DMS114 treated with DMSO at 0.1 percent for 48 hours (cell line): ENCODE results near the gene PACSIN1.

Experiments used
- DNase-seq: peaks from one replicate; lab custom pipeline; 2025; ENCODE audit not compliant: unreplicated experiment; lab: John Stamatoyannopoulos, UW

The PACSIN1 gene, protein sequence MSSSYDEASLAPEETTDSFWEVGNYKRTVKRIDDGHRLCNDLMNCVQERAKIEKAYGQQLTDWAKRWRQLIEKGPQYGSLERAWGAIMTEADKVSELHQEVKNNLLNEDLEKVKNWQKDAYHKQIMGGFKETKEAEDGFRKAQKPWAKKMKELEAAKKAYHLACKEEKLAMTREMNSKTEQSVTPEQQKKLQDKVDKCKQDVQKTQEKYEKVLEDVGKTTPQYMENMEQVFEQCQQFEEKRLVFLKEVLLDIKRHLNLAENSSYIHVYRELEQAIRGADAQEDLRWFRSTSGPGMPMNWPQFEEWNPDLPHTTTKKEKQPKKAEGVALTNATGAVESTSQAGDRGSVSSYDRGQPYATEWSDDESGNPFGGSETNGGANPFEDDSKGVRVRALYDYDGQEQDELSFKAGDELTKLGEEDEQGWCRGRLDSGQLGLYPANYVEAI

GRCh38 chr6:34465531-34466241, at the start of gene PACSIN1:
PACSIN1 (plus strand) TSS chr6:34466076; CDS start chr6:34526306, 60,230 bp downstream.
- no peak for DNase-seq

DNA sequence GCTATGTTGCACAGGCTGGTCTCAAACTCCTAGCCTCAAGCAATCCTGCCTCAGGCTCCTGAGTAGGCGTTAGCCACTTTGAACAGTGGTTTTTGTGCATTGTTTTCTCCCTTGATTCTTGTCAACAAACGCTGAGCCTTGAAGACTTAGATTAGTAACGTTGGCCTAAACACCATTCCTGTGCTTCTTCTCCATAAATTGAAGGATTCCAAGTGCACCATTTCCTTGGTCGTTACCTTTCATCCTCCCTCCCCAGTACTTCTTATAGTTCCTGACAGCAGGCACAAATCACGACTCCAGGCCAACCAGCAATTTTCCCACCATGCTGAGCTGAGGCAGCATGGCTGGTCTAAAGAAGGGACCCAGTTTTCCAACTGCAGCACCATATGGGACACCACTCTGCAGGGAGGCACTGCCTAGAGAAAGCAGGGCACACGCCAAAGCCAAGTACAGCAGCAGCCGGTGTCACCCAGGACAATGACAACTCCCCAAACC, 49.0 kb upstream of the PACSIN1 start:
- DNase-seq: peak; percentile 53

DNA sequence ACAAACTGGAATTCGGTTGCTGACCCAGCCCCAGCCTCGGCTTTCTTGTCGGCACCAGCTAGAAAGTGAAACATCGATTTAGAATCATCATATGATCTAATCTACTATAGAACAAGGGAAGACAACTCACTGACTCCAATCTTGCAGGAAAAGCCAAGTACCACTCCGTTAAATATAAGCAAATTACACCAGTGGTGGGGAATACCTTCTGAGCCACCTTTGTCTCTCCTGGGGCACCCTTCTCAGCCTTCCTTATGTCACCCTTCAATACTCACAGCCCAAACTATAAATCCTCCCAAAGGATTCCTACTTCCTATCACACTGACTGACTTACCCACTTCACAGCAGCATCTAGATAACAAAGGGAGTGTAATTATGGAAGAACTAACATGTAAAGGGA, 47.5 kb upstream of the PACSIN1 start:
- no peak for DNase-seq

DNA sequence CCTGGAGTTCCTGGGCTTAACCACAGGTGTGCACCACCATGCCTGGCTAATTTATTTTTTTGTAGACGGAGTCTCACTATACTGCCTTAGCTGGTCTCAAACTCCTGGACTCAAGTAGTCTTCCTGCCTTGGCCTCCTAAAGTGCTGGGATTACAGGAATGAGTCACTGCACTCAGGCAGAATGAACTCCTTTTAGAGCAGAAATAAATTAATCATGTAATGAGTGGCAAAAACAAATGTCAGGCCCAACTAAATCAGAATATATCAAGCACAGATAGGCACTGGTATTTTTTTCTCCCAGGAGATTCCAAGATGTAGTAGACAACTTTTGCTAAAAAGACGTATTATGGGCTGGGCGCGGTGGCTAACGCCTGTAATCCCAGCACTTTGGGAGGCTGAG, 42.6 kb upstream of the PACSIN1 start:
- no peak for DNase-seq

DNA sequence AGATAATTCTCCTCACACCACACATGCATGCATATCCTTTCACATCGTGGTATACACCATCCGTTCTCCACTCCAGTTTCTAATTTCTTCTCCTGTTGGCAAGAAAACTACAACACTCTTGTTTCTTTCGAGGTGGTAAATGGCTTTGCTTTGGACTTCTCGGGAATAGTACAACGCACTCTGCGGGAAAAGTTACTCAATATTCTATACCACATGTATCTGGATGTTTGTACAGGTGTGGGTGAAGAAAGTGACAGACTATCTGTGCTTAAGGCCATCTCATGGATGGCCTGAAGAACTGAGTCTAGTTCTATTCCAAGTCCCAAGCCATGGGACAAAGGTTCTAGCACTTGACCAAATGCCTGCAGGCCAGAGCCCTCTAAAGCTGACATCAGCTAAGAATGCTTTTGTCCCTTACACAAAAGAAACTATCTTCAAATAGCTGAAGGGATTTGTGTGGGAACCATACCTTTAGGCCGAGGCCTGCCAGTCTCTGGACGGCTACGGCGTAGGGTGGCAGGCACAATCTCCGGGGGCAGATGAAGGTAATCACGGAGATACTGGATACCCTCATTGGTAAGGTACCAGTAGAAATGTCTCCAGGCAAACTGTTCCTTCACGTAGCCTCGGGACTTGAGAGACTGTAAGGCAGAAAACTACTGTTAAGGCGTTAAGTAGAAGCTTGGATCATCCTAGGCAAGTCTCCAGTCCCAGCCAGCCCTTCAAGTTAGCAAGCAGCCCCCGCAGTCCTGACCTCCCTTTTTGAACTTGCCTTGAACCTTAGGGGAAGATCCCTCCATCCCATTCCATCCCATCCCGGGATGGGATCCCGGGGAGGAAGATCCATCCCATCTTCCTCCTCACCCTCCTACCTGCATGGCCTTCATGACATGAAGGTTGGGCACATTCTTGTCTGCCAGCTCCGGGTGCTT, 41.4 kb upstream of the PACSIN1 start:
- DNase-seq: no peak

DNA sequence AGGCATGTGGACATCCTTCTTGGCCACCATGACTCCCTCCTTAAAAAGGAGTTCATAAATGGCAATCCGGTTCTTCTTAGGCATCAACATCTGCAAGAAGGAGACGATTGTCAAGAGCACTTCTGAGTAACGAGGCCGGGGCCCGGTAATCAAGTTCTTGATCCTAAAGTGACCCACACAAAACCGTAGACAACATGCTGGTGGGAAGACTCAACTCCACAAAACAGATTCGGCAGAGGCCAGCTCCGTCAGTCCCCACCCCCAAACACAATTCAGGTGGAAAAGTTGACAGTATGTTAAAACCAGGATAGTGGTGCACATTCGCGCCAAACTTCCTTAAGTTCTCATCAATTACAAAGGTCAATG, 40.8 kb upstream of the PACSIN1 start:
- DNase-seq: no peak

DNA sequence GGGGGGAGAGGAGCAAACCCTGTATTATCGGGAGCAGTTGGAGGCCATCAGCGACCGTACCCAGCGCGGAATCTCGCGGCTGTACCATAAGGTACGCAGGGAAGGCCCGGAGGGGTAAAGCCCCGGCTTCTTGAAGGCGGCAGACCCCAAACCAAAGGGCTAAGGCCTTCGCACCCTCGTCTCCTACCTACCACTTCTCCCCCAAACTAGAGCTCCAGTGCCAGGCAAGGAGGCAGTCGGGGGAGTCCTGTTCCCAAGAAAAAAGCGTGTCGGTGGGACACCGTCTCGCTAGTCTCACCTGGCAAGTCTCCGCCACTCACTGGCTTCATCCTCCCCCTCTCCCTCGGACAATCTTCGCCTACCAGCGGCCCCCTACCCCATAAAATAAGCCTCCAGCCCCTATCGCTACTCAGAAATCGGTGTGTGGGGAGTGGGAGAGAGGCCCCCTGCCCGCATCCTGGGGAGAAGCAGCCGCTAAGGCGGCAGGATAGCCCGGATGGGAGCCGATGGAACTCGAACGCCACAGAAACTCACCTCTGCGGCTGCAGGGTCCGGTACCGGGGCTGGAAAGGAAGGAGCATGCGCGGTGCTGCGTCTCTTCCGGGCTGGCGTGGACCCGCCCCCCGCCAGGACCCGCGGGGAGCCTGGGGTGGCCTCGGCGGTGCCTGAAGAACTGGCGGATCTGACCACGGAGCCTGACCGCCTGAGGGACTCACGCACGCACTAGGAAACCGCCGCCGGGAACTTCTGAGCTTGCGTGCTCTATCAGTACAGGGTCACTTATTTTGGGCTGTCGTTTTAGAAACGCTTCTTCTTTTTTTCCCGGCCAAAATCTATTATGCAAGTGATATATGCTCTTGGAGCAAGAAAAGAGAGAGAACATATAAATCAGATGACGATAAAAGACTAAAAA, 40.1 kb upstream of the PACSIN1 start, which contains the start of gene RPS10:
TSS of gene RPS10 (minus strand) at position 572 of the 913 bp plus-strand sequence. CDS start 848 bp downstream, outside the sequence.
- peak; percentile 91 for DNase-seq

DNA sequence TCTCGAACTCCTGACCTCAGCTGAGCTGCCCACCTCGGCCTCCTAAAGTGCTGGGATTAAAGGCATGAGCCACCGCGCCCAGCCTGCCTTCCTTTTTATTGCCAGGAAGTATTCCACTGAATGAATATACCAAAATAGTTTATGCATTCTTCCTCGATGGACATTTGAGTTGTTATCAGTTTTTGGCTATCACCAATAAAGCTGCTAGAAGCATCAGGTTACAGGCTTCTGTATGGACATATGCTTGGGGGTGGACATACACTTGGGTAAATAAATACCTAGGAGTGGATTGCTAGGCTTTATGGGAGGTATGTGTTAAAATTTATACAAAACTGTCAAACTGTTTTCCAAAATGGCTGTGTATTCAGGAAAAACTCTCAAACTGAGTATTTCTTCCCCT, 30.0 kb upstream of the PACSIN1 start:
- DNase-seq: no peak

- DNase-seq: no peak
Observed at GRCh38 chr6:34436803-34437643, 28.9 kb upstream of the PACSIN1 start.

- no peak for DNase-seq
Observed at GRCh38 chr6:34437644-34437970, 28.3 kb upstream of the PACSIN1 start.

DNA sequence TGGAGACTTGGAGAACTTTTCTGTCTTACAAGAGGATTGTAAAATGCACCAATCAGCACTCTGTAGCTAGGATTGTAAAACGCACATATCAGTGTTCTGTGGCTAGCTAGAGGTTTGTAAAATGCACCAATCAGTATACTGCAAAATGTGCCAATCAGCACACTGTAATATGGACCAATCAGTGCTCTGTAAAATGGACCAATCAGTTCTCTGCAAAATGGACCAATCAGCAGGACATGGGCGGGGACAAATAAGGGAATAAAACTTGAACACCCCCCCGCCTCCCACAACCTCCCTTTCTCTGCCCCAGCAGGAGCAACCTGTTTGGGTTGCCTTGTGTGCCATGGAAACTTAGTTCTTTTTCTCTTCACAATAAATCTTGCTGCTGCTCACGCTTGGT, 27.2 kb upstream of the PACSIN1 start:
- no peak for DNase-seq

- DNase-seq: no peak
Observed at GRCh38 chr6:34439442-34439841, 26.4 kb upstream of the PACSIN1 start.

DNA sequence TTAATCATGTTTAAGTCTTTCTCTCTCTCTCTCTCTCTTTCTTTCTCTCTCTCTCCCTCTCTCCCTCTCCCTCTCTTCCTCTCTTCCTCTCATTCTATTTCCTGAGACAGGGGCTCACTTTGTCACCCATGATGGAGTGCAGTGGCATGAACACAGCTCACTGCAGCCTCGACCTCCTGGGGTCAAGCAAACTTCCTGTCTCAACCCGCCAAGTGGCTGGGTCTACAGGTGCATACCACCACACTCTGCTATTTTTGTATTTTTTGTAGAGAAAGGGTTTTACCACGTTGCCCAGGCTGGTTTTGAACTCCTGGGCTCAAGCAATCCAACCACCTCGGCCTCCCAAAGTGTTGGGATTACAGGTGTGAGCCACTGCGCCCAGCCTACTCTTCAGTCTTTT, 24.4 kb upstream of the PACSIN1 start:
- no peak for DNase-seq

- no peak for DNase-seq
Observed at GRCh38 chr6:34445313-34445860, 20.5 kb upstream of the PACSIN1 start.

- DNase-seq: no peak
Observed at GRCh38 chr6:34447386-34447785, 18.5 kb upstream of the PACSIN1 start.

DNA sequence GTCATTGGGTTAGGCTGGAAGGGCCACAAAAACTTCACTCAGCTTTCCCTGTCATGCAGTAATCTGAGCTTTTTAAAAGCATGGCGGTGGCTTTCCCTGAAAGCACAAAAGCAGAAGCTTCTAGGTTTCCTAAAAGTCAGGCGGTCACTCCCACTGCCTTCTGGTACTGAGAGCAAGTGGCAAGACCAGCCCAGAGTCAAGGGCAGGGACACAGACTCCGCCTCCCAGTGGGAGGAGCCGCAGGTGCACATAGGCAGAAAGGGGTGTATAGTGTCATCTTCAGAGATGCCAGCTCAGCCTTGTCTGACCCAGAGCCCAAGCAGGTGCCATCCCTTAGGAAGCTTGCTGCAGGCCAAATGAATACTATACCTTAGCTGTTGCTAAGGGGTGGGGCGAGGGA, 18.0 kb upstream of the PACSIN1 start:
- DNase-seq: no peak

GRCh38 chr6:34451192-34451591, 14.7 kb upstream of the PACSIN1 start:
- no peak for DNase-seq

DNA sequence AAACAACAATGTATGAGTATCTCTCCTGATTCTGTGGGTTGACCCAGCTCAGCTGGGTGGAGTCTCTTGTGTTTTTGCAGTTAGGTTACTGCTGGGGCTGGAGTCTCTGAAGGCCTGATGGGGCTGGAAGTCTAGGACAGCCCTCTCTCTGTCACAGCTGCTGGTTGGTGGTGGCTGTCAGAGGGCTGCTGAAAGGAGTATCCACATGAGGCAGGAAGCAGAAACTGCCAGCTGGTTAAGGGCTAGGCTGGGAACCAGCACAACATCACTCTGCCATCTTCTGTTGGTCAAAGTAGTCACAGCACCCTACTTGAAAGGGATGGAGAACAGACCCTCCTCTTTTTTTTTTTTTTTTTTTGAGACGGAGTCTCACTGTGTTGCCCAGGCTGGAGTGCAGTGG, 10.0 kb upstream of the PACSIN1 start:
- no peak for DNase-seq

- no peak for DNase-seq
Observed at GRCh38 chr6:34457382-34457741, 8.5 kb upstream of the PACSIN1 start.
